ENCODE data around the gene KCNK13. TPM values are rescaled to one million over a fixed set of nuclear protein-coding genes. Genes with fewer than 3 reads are reported as not detected.

KCNK13 gene
- total and polyA plus RNA-seq, 2 experiments from 2014 or later = 0.21 to 1.0 TPM

DNA sequence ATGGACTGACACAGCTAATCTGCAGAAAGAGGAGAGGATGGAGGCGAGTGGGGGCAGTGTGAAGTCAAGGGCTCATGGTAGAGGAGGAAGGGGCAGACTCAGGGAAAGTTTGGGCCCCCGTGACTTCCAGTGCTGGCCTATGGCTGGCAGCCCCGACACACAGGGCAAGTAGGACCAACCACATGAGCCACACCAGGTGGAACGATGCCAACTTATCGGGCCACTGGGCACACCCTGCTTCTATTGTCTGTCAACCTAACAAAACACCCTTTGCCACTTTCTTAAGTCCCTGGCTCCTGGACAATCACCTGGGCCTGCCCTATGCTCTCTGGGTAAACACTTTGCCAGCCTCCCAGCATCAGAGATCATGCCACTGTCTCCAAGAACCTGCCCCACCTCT lies 129.4 kb downstream of the KCNK13 start:
- Histone ChIP-seq H3F3A (replicated peaks; ENCODE audit: low read depth) (no peaks in the 10 kb centered on the region), H3K36me3 (ENCODE audit: insufficient read depth) (no peaks in the 10 kb centered on the region), H3K27me3 (ENCODE audit: insufficient read depth) (no peaks in the 10 kb centered on the region), H4K20me1 (replicated peaks; ENCODE audit: insufficient read depth) (no peaks in the 10 kb centered on the region), H3K4me1 (ENCODE audit: insufficient read depth) (no peaks in the 10 kb centered on the region), H3K27ac (ENCODE audit: low read depth) (no peak overlapping the region), H3K4me2 (no peak overlapping the region), H2AFZ (no peak overlapping the region), H3K9me2 (ENCODE audit: insufficient read depth) (no peaks in the 10 kb centered on the region), H3K79me2 (replicated peaks; ENCODE audit: insufficient read depth) (no peaks in the 10 kb centered on the region), H3K4me3 (no peak overlapping the region)
- H3K36me3 Mint-ChIP-seq (ENCODE audit: low read depth) = no peaks in the 10 kb centered on the region
- ATAC-seq (no peak), DNase-seq (ENCODE audit: low spot score) (no peak)
- TF ChIP-seq ZNF331 (CRISPR knock-in tag; IDR thresholded peaks at IDR 0.05; ENCODE audit: low read depth) (no peak), ZNF114 (CRISPR knock-in tag; IDR thresholded peaks at IDR 0.05) (no peak), NANOG (IDR thresholded peaks at IDR 0.05; ENCODE audit: borderline replicate concordance) (no peak), STAT1 (IDR thresholded peaks at IDR 0.05; ENCODE audit: unreplicated experiment) (no peak), EZH2 (IDR thresholded peaks at IDR 0.05; ENCODE audit: low read depth, unreplicated experiment) (no peak)
- TF ChIP-seq, protein P1, sequence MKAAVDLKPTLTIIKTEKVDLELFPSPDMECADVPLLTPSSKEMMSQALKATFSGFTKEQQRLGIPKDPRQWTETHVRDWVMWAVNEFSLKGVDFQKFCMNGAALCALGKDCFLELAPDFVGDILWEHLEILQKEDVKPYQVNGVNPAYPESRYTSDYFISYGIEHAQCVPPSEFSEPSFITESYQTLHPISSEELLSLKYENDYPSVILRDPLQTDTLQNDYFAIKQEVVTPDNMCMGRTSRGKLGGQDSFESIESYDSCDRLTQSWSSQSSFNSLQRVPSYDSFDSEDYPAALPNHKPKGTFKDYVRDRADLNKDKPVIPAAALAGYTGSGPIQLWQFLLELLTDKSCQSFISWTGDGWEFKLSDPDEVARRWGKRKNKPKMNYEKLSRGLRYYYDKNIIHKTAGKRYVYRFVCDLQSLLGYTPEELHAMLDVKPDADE (IDR thresholded peaks at IDR 0.05) = no peak
- no peak overlapping the region for H3K27ac Mint-ChIP-seq
- H3K27me3 Mint-ChIP-seq (ENCODE audit: insufficient read depth, low read depth, poor library complexity) = peaks cover 4% of the 10 kb centered on the region
- H3K4me1 Mint-ChIP-seq = no peaks in the 10 kb centered on the region
- no peak overlapping the region for H3K4me3 Mint-ChIP-seq
- H3K9me3 Mint-ChIP-seq = peaks cover 7% of the 10 kb centered on the region; the same call in 2 of the 3 replicates

- peaks cover 7% of the 10 kb centered on the region; the same call in 2 of the 3 replicates for H3K9me3 Mint-ChIP-seq
- H3K27ac ChIP-seq (ENCODE audit: low read depth) = no peak overlapping the region
- H3K4me2 ChIP-seq = no peak overlapping the region
- no peaks in the 10 kb centered on the region for H3K9me2 ChIP-seq (ENCODE audit: insufficient read depth)
- no peaks in the 10 kb centered on the region for H3K27me3 ChIP-seq (ENCODE audit: insufficient read depth)
- no peaks in the 10 kb centered on the region for H3K79me2 ChIP-seq (replicated peaks; ENCODE audit: insufficient read depth)
- H3K36me3 ChIP-seq (ENCODE audit: insufficient read depth) = no peaks in the 10 kb centered on the region
- ATAC-seq = no peak
- no peak overlapping the region for H3K27ac Mint-ChIP-seq
- H3K4me1 ChIP-seq (ENCODE audit: insufficient read depth) = no peaks in the 10 kb centered on the region
- no peak for DNase-seq (ENCODE audit: low spot score)
- no peaks in the 10 kb centered on the region for H3K4me1 Mint-ChIP-seq
- no peaks in the 10 kb centered on the region for H3K36me3 Mint-ChIP-seq (ENCODE audit: low read depth)
- H3K27me3 Mint-ChIP-seq (ENCODE audit: insufficient read depth, low read depth, poor library complexity) = peaks cover 4% of the 10 kb centered on the region
- no peaks in the 10 kb centered on the region for H4K20me1 ChIP-seq (replicated peaks; ENCODE audit: insufficient read depth)
- H3F3A ChIP-seq (replicated peaks; ENCODE audit: low read depth) = no peaks in the 10 kb centered on the region
- no peak overlapping the region for H3K4me3 Mint-ChIP-seq
- no peak overlapping the region for H3K4me3 ChIP-seq
- no peak overlapping the region for H2AFZ ChIP-seq
- TF ChIP-seq EZH2phosphoT487 (IDR thresholded peaks at IDR 0.05; ENCODE audit: unreplicated experiment) (no peak), REST (IDR thresholded peaks at IDR 0.05; ENCODE audit: unreplicated experiment) (no peak), POLR2AphosphoS5 (IDR thresholded peaks at IDR 0.05; ENCODE audit: low read depth) (no peak), NANOG (IDR thresholded peaks at IDR 0.05; ENCODE audit: borderline replicate concordance) (no peak), CREB1 (CRISPR knock-in tag; IDR thresholded peaks at IDR 0.05; ENCODE audit: low read depth) (no peak), ZNF331 (CRISPR knock-in tag; IDR thresholded peaks at IDR 0.05; ENCODE audit: low read depth) (no peak), ZNF114 (CRISPR knock-in tag; IDR thresholded peaks at IDR 0.05) (no peak), JUNB (IDR thresholded peaks at IDR 0.05; ENCODE audit: unreplicated experiment) (no peak), EZH2 (IDR thresholded peaks at IDR 0.05; ENCODE audit: low read depth, unreplicated experiment) (no peak)
- TF ChIP-seq, protein P2, sequence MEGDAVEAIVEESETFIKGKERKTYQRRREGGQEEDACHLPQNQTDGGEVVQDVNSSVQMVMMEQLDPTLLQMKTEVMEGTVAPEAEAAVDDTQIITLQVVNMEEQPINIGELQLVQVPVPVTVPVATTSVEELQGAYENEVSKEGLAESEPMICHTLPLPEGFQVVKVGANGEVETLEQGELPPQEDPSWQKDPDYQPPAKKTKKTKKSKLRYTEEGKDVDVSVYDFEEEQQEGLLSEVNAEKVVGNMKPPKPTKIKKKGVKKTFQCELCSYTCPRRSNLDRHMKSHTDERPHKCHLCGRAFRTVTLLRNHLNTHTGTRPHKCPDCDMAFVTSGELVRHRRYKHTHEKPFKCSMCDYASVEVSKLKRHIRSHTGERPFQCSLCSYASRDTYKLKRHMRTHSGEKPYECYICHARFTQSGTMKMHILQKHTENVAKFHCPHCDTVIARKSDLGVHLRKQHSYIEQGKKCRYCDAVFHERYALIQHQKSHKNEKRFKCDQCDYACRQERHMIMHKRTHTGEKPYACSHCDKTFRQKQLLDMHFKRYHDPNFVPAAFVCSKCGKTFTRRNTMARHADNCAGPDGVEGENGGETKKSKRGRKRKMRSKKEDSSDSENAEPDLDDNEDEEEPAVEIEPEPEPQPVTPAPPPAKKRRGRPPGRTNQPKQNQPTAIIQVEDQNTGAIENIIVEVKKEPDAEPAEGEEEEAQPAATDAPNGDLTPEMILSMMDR (conservative IDR thresholded peaks at IDR 0.05; ENCODE audit: low read depth in 2 of 2) = no peak
- TF ChIP-seq, protein P1 (IDR thresholded peaks at IDR 0.05) = no peak
Observed at GRCh38 chr14:90191585-90191984, 129.8 kb downstream of the KCNK13 start.

All from GM23338 (cell line).